ENCODE measurements around the gene TFAP2E.
"Not testable (repeated sequence)": the region's sequence is repeated elsewhere in the genome, so short reads cannot be mapped to it uniquely, and the experiment has no call there.

DNA sequence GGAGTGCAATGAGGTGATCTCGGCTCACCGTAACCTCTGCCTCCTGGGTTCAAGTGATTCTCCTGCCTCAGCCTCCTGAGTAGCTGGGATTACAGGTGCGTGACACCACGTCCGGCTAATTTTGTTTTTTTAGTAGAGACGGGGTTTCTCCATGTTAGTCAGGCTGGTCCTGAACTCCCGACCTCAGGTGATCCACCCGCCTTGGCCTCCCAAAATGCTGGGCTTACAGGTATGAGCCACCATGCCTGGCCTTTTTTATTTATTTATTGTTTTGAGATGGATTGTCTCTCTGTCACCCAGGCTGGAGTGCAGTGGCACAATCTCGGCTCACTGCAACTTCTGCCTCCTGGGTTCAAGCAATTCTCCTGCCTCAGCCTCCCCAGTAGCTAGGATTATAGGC lies 8.5 kb downstream of the TFAP2E start:
- TF ChIP-seq, protein P1, sequence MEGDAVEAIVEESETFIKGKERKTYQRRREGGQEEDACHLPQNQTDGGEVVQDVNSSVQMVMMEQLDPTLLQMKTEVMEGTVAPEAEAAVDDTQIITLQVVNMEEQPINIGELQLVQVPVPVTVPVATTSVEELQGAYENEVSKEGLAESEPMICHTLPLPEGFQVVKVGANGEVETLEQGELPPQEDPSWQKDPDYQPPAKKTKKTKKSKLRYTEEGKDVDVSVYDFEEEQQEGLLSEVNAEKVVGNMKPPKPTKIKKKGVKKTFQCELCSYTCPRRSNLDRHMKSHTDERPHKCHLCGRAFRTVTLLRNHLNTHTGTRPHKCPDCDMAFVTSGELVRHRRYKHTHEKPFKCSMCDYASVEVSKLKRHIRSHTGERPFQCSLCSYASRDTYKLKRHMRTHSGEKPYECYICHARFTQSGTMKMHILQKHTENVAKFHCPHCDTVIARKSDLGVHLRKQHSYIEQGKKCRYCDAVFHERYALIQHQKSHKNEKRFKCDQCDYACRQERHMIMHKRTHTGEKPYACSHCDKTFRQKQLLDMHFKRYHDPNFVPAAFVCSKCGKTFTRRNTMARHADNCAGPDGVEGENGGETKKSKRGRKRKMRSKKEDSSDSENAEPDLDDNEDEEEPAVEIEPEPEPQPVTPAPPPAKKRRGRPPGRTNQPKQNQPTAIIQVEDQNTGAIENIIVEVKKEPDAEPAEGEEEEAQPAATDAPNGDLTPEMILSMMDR (IDR thresholded peaks at IDR 0.05; ENCODE audit: insufficient read depth, low read depth, low read length), result not testable (repeated sequence)
- not testable (repeated sequence) for TF ChIP-seq EZH2 (IDR thresholded peaks at IDR 0.05; ENCODE audit: insufficient read depth, low read length)
